K562 (cell line): ENCODE data around the gene PCDH12. TPM values are rescaled to one million over a fixed set of nuclear protein-coding genes. Genes with fewer than 3 reads are reported as not detected.
A peak's percentile ranks its signal among the peaks of the same experiment; 100 is the strongest.

Experiments
- ATAC-seq: fragments of 200-7000 bp; cut with Tn5 transposase; 3 replicates; pipeline ENCODE4 v1.9.1; 2020; ENCODE audit warnings: moderate library complexity
- BruUV-seq: library from RNA; stranded (reverse); fragments of 400-500 nt; replicated peaks from 2 replicates; lab custom pipeline; 2021; lab: Mats Ljungman, UMichigan
- CTCF ChIA-PET: fragments of 300-600 bp; formaldehyde crosslinking; extraction: SDS; loops from one replicate; lab custom pipeline; 2021; ENCODE audit warnings: low intra/inter-chr PET ratio; lab: Yijun Ruan, JAX
- POLR2A ChIA-PET: fragments of 300-600, 350-650 bp; sonication (Branson Sonifier 250); formaldehyde crosslinking; extraction: SDS; loops from one replicate; lab custom pipeline; 2021; ENCODE audit warnings: antibody characterized with exemption, inconsistent platforms; lab: Yijun Ruan, JAX
- DNase-seq, 4 experiments: peaks; one replicate each; pipeline versions ENCODE4 v3.0.0 to v3.0.0-alpha.2; 2011 to 2018; ENCODE audit warnings: low spot score in 3 of 4, mixed read lengths in 3 of 4; ENCODE audit errors: extremely low read depth in 1 of 4
- FAIRE-seq: peaks from 2 replicates; lab custom pipeline; 2011; peaks lifted over from hg19 to GRCh38; lab: Jason Lieb, UNC
- H2AFZ ChIP-seq: 2 replicates; pipeline ENCODE4 v1.6.0; 2011; ENCODE audit warnings: low read depth, low read length, control low read depth, inconsistent platforms
- H3K27ac ChIP-seq: fragments of 200-600 bp; 3 replicates; pipeline ENCODE4 v1.8.0; 2011; ENCODE audit warnings: low read depth, mild to moderate bottlenecking, control low read depth, inconsistent platforms, low read length, moderate library complexity, mixed read lengths; ENCODE audit errors: extremely low read depth
- H3K27me3 ChIP-seq, 2 experiments: fragments of 300-600 bp in 1 of 2; 2 replicates in 1 of 2; 3 replicates in 1 of 2; pipeline versions ENCODE4 v1.6.0 to v1.8.0; 2011; ENCODE audit warnings: inconsistent platforms in 2 of 2, low read length in 2 of 2, mild to moderate bottlenecking in 1 of 2, mixed read lengths in 1 of 2, moderate library complexity in 1 of 2; ENCODE audit not compliant: control insufficient read depth in 2 of 2, insufficient read depth in 2 of 2
- H3K36me3 ChIP-seq: fragments of 300-600 bp; 3 replicates; pipeline ENCODE4 v1.8.0; 2011; ENCODE audit warnings: mild to moderate bottlenecking, low read length, inconsistent platforms; ENCODE audit not compliant: control insufficient read depth, insufficient read depth
- H3K4me1 ChIP-seq, 2 experiments: fragments of 200-600 bp in 1 of 2; replicated peaks in 1 of 2; 2 replicates in 1 of 2; 3 replicates in 1 of 2; pipeline versions ENCODE4 v1.5.1 to v1.8.0; 2011; ENCODE audit warnings: inconsistent platforms in 2 of 2, low read length in 2 of 2, mild to moderate bottlenecking in 1 of 2, mixed read lengths in 1 of 2, moderate library complexity in 1 of 2; ENCODE audit not compliant: control insufficient read depth in 2 of 2, insufficient read depth in 2 of 2
- H3K4me2 ChIP-seq: 2 replicates; pipeline ENCODE4 v1.6.1; 2011; ENCODE audit warnings: low read length, control low read depth, inconsistent platforms, mixed read lengths; ENCODE audit not compliant: insufficient read depth
- H3K4me3 ChIP-seq: fragments of 200-600 bp; sonication (generic), shearing (Covaris generic); 2 replicates; pipeline ENCODE4 v1.5.1; 2016; ENCODE audit warnings: control low read depth, inconsistent platforms
- H3K79me2 ChIP-seq: fragments of 200-600 bp; 3 replicates; pipeline ENCODE4 v1.8.0; 2011; ENCODE audit warnings: low read length, inconsistent platforms; ENCODE audit not compliant: control insufficient read depth, insufficient read depth
- H3K9ac ChIP-seq, 2 experiments: 2 replicates each; pipeline versions ENCODE4 v1.6.0 to v1.6.1; 2011; ENCODE audit warnings: low read depth in 2 of 2, low read length in 2 of 2, control low read depth in 1 of 2, inconsistent platforms in 1 of 2, mild to moderate bottlenecking in 1 of 2, mixed read lengths in 1 of 2; ENCODE audit not compliant: insufficient read depth in 1 of 2
- H3K9me1 ChIP-seq: one replicate; pipeline ENCODE4 v1.6.0; 2011; ENCODE audit warnings: inconsistent platforms, mild to moderate bottlenecking, low read length, moderate library complexity; ENCODE audit not compliant: control insufficient read depth, insufficient read depth
- H3K9me3 ChIP-seq: replicated peaks from 2 replicates; pipeline ENCODE4 v1.5.1; 2011; ENCODE audit warnings: low read depth, low read length, inconsistent platforms; ENCODE audit not compliant: control insufficient read depth, insufficient read depth
- H4K20me1 ChIP-seq: replicated peaks from 2 replicates; pipeline ENCODE4 v1.6.1; 2011; ENCODE audit warnings: low read length, inconsistent platforms, mixed read lengths; ENCODE audit not compliant: control insufficient read depth, insufficient read depth
- ARHGAP35 ChIP-seq: fragments of 450-650 bp; IDR thresholded peaks from 2 replicates; pipeline ENCODE4 v1.6.1; 2018; ENCODE audit not compliant: partially characterized antibody
- CEBPZ ChIP-seq: fragments of 150-350 bp; IDR thresholded peaks from 2 replicates; pipeline ENCODE4 v1.6.1; 2014; ENCODE audit warnings: low read depth, mild to moderate bottlenecking, low read length, borderline replicate concordance
- HEY1 ChIP-seq: fragments of 250-450 bp; sonication (Bioruptor Pico); IDR thresholded peaks from 2 replicates; pipeline ENCODE4 v1.5.0; 2020; ENCODE audit warnings: mild to moderate bottlenecking, moderate library complexity, borderline replicate concordance
- NR2C1 ChIP-seq, 2 experiments: fragments of 450-650 bp; IDR thresholded peaks; 2 replicates each; pipeline ENCODE4 v1.6.1; 2017; ENCODE audit warnings: mild to moderate bottlenecking in 2 of 2, antibody characterized with exemption in 1 of 2, inconsistent platforms in 1 of 2, missing compliant biosample characterization in 1 of 2, missing genetic modification characterization in 1 of 2
- NR2C2 ChIP-seq, 2 experiments: fragments of 200-800 bp in 1 of 2; sonication (Bioruptor generic) in 1 of 2; sonication (generic) in 1 of 2; formaldehyde crosslinking in 1 of 2; IDR thresholded peaks; 2 replicates each; pipeline versions ENCODE4 v1.6.1 to v1.8.0; 2016 to 2022; ENCODE audit warnings: mild to moderate bottlenecking in 1 of 2, missing compliant biosample characterization in 1 of 2, missing genetic modification characterization in 1 of 2, missing genetic modification reagents in 1 of 2
- ZNF436 ChIP-seq: fragments of 250-450, 450-650 bp; sonication (Bioruptor Pico); formaldehyde crosslinking; IDR thresholded peaks from 2 replicates; pipeline ENCODE4 v1.7.0; 2020; ENCODE audit warnings: mild to moderate bottlenecking
- ZNF444 ChIP-seq: fragments of 250-450 bp; sonication (Bioruptor Pico); IDR thresholded peaks from 2 replicates; pipeline ENCODE4 v1.4.0; 2020; ENCODE audit warnings: mild to moderate bottlenecking, moderate library complexity
- WGBS: fragments of 100-300 bp; shearing (Covaris generic); methylation state at CpG from one replicate; pipeline ENCODE4 v1.1.6; 2016; ENCODE audit warnings: low coverage, mixed read lengths; ENCODE audit not compliant: insufficient coverage; ENCODE audit errors: missing lambda C conversion rate; 5-methylcytosine and 5-hydroxymethylcytosine counted together
- in situ Hi-C: fragments of 300-500 bp; cut with MboI; formaldehyde crosslinking; loops from 4 replicates; pipeline ENCODE4 v1.15.0; 2018; ENCODE audit warnings: inconsistent platforms, mixed read lengths
- intact Hi-C: fragments of 100-400 bp; cut with micrococcal nuclease; formaldehyde crosslinking; loops from 2 replicates; pipeline ENCODE4 v1.14.2; 2022
- polyA plus RNA-seq, 8 experiments: library from polyadenylated mRNA; depleted of rRNA in 4 of 8; stranded (reverse) in 5 of 8; unstranded in 3 of 8; fragments of >200 nt; fragmentation: Nextera tagmentation in 2 of 8; fragmentation: Illumina TruSeq in 1 of 8; extraction: Ambion mirVana in 2 of 8; extraction: Trizol in 1 of 8; gene quantifications; 2 replicates each; pipeline versions ENCODE4 v1.2.1 to v1.2.3, GENCODE V29; 2011 to 2014; ENCODE audit warnings: inconsistent platforms in 1 of 8, missing spikeins in 1 of 8
- total RNA-seq, 7 experiments: library from RNA; depleted of rRNA in 6 of 7; stranded (reverse); fragments of >200 nt in 6 of 7; fragmentation: Illumina TruSeq in 2 of 7; extraction: Trizol in 2 of 7; gene quantifications; 2 replicates each; pipeline versions ENCODE4 v1.2.1 to v1.2.3, GENCODE V29; 2011 to 2021; ENCODE audit warnings: low replicate concordance in 1 of 7
- TF ChIP-seq, protein P1 (sequence below): IDR thresholded peaks from 2 replicates; pipeline ENCODE4 v1.6.1; 2014; ENCODE audit warnings: antibody characterized with exemption
- TF ChIP-seq, protein P2 (sequence below): sonication (generic); formaldehyde crosslinking; IDR thresholded peaks from 2 replicates; pipeline ENCODE4 v1.8.1; 2022; ENCODE audit warnings: missing genetic modification reagents

The PCDH12 gene
- total and polyA plus RNA-seq, 9 of the 15 experiments (the other 6 are each of a cell fraction or from before 2014, with no cell fraction given): 0.01 to 0.04 (median 0.01) TPM; not detected in 4

- TF ChIP-seq, protein P1, sequence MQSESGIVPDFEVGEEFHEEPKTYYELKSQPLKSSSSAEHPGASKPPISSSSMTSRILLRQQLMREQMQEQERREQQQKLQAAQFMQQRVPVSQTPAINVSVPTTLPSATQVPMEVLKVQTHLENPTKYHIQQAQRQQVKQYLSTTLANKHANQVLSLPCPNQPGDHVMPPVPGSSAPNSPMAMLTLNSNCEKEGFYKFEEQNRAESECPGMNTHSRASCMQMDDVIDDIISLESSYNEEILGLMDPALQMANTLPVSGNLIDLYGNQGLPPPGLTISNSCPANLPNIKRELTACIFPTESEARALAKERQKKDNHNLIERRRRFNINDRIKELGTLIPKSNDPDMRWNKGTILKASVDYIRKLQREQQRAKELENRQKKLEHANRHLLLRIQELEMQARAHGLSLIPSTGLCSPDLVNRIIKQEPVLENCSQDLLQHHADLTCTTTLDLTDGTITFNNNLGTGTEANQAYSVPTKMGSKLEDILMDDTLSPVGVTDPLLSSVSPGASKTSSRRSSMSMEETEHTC: peak; percentile 54; the same call in 1 of the 2 replicates
- TF ChIP-seq ZNF436 (CRISPR knock-in tag) (no peak), NR2C1 (IDR thresholded peaks at IDR 0.05) (0 out of 2 replicates have a peak, but pooled peaks have one; percentile 10), NR2C1 (tag; IDR thresholded peaks at IDR 0.05) (peak; percentile 53)
Observed at GRCh38 chr5:141968914-141969608, 11.1 kb upstream of the PCDH12 start, which contains the start of gene RNF14 (continued).

DNA sequence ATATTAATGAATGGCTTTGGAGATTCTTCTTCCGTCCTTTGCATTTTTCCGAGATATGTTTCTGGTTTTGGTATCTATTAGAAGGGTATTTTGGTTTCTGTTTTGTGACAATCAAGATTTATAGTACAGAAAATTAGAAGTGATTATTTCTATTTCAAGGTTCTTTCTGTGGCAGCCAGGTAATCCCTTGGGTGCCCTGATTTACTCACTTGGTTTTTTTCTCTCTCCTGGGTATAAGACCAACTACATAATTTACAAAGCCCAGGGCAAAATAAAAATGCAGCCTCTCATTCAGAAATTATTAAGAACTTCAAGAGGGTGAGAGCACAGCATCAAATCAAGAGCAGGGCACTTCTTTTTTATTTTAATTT lies 8.9 kb upstream of the PCDH12 start:
- BruUV-seq: no TSS peak
- no peaks in the 10 kb centered on the region for H3K27me3 ChIP-seq
- TF ChIP-seq HEY1 (CRISPR knock-in tag) (no peak), ZNF444 (no peak), NR2C2 (CRISPR knock-in tag; IDR thresholded peaks at IDR 0.05) (no peak), NR2C2 (tag; IDR thresholded peaks at IDR 0.05) (no peak), ARHGAP35 (no peak), CEBPZ (no peak)
- TF ChIP-seq, protein P2, sequence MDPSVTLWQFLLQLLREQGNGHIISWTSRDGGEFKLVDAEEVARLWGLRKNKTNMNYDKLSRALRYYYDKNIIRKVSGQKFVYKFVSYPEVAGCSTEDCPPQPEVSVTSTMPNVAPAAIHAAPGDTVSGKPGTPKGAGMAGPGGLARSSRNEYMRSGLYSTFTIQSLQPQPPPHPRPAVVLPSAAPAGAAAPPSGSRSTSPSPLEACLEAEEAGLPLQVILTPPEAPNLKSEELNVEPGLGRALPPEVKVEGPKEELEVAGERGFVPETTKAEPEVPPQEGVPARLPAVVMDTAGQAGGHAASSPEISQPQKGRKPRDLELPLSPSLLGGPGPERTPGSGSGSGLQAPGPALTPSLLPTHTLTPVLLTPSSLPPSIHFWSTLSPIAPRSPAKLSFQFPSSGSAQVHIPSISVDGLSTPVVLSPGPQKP (CRISPR knock-in tag): no peak
- TF ChIP-seq, all 486 proteins: peak for 0
- Histone ChIP-seq H3K9ac (no peak overlapping the region), H3K79me2 (peaks cover 29% of the 10 kb centered on the region), H2AFZ (peak overlapping the region; percentile 46; the same call in 1 of the 2 replicates), H4K20me1 (no peaks in the 10 kb centered on the region), H3K9me3 (no peaks in the 10 kb centered on the region), H3K4me3 (no peak overlapping the region), H3K4me2 (no peak overlapping the region), H3K4me1 (peaks cover 9 to 14% of the 10 kb centered on the region in 2 experiments; a peak in 4 of 5 replicates), H3K27ac (no peak overlapping the region), H3K36me3 (peaks cover 11% of the 10 kb centered on the region; the same call in 2 of the 3 replicates), H3K9me1 (no peaks in the 10 kb centered on the region)
- no peak for FAIRE-seq
- ChIA-PET POLR2A (no interaction called here), CTCF (no interaction called here)
- in situ Hi-C loops: no loop called here
- intact Hi-C loops: loop anchor here (10.0 kb wide), 3 partner anchors 152 to 302 kb away; no protein-coding TSS in a partner anchor
- no peak for ATAC-seq
- DNase-seq: no peak
- WGBS: 96% methylated on average over 2 of the region's 2 CpGs
